Islet of Langerhans (tissue), 1 donor: ENCODE data around the gene DPYSL5.
"Not testable (repeated sequence)": the region's sequence is repeated elsewhere in the genome, so short reads cannot be mapped to it uniquely, and the experiment has no call there.

ENCODE experiments used
- FAIRE-seq: peaks from one replicate; lab custom pipeline; 2011; peaks lifted over from hg19 to GRCh38; lab: Jason Lieb, UNC

DPYSL5 gene

GRCh38 chr2:26903676-26904075 lies 55.7 kb downstream of the DPYSL5 start:
- no peak for FAIRE-seq

- no peak for FAIRE-seq
Measured at GRCh38 chr2:26904839-26905238, 56.9 kb downstream of the DPYSL5 start.

- FAIRE-seq = no peak
Measured at GRCh38 chr2:26905341-26906198, 57.6 kb downstream of the DPYSL5 start.

- FAIRE-seq = no peak
Measured at GRCh38 chr2:26907416-26907815, 59.5 kb downstream of the DPYSL5 start.

GRCh38 chr2:26910176-26910575 lies 62.2 kb downstream of the DPYSL5 start:
- no peak for FAIRE-seq

- FAIRE-seq = no peak
Measured at GRCh38 chr2:26911911-26912861, 64.3 kb downstream of the DPYSL5 start.

GRCh38 chr2:26913606-26913998 lies 65.7 kb downstream of the DPYSL5 start:
- FAIRE-seq = no peak

GRCh38 chr2:26913999-26914658 lies 66.2 kb downstream of the DPYSL5 start:
- no peak for FAIRE-seq

GRCh38 chr2:26914659-26915310 lies 66.9 kb downstream of the DPYSL5 start:
- FAIRE-seq = no peak

GRCh38 chr2:26915316-26915715 lies 67.4 kb downstream of the DPYSL5 start:
- FAIRE-seq = no peak

- no peak for FAIRE-seq
Measured at GRCh38 chr2:26916128-26916692, 68.3 kb downstream of the DPYSL5 start.

GRCh38 chr2:26917135-26917836 lies 69.4 kb downstream of the DPYSL5 start:
- no peak for FAIRE-seq

GRCh38 chr2:26921323-26921722 lies 73.4 kb downstream of the DPYSL5 start:
- no peak for FAIRE-seq

GRCh38 chr2:26922405-26923188 lies 74.7 kb downstream of the DPYSL5 start:
- FAIRE-seq = no peak

- FAIRE-seq = not testable (repeated sequence)
Measured at GRCh38 chr2:26923189-26923466, 75.2 kb downstream of the DPYSL5 start.

- no peak for FAIRE-seq
Measured at GRCh38 chr2:26924731-26925099, 76.8 kb downstream of the DPYSL5 start.

- no peak for FAIRE-seq
Measured at GRCh38 chr2:26925100-26925791, 77.3 kb downstream of the DPYSL5 start.

GRCh38 chr2:26927221-26927620 lies 79.3 kb downstream of the DPYSL5 start:
- no peak for FAIRE-seq

GRCh38 chr2:26932974-26933373 lies 85.0 kb downstream of the DPYSL5 start:
- no peak for FAIRE-seq
